Measurements from ENCODE around the gene QRFP.

The QRFP gene

DNA sequence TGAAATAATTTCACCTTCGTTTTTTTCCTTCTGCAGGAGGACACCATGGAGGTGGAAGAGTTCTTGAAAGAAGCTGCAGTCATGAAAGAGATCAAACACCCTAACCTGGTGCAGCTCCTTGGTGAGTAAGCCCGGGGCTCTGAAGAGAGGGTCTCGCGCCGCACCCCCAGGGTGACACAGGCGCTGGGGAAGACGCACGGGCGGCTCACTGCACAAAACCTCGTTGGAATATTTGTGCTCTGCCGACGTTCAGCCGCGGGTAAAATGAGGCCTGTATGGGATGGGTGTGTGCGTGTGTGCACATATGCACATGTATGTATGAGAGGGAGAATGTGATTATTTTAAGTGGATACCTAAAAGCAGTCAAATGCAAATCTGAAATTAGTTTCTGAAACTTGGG lies 24.5 kb downstream of the QRFP start:
- no peak for DNase-seq (ENCODE audit: low read depth)

DNA sequence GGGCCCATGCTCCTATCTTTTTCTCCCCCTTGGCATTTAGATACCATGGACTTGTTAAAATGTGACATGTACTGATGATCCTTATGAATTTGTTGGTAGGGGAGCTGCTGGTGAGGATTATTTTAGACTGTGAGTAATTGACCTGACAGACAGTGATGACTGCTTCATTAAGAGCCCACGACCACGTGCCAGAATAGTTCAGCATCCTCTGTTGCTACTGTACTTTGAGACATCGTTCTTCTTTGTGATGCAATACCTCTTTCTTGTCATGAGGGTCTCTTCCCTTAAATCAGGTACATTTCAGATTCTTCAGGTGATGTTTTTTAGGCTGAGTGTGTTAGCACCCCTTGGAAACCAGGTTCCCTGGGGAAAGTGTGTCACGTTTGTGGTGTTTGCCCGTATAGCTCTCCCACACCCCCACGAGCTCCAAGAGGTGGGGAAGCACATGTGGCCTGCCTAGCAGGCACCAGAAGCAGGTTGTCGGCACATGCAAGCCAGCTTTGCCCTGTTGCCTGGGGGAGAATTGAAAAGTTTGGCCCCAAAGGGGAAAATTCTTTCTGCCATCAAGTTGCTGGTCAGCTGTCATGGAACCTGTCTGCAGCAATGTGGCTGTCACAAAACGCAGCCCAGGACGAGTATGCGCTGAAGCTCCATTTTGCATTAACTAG lies 25.1 kb downstream of the QRFP start:
- DNase-seq (ENCODE audit: low read depth), result no peak

DNA sequence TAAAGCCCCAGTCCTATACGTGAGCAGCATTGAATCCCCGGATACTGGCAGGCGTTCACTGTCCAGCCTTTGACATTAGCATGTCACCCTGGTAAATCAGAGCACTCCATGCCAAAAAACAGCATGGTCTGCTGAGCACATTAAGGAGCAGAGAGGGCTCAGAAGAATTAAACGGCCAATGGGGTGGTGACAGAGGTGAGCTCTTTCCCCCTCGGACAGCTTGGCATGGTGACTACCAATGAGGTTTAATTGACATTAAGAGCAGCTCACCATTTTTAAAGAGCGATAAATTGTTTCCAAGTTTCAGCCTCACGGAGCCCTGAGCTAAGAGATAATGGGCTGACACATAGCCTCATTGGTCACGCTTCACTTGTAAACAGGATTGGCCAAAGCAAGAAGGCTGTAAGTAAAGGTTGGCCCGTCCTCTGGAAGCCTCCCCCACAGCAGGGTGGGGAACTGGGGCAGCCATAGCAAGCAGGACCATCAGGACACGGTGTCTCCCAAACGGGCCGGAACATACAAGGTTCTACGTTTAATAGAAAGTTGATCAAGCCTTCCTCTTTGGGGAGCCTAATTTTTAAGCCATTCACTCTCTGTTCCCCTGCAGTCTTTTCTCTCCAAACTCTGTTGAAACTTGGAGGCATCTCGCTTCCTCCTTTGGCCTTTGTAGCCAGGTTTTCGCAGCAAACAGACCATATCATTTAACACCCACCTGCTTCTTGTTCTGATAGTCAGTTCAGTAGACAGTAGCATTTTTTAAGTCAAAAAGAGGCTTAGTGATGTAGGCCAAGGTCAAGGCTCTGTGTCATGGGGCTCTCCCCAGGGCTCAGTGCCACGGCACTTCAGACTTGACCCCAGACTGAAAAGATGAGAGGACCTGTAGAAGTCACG lies 25.9 kb downstream of the QRFP start:
- no peak for DNase-seq (ENCODE audit: low read depth)

DNA sequence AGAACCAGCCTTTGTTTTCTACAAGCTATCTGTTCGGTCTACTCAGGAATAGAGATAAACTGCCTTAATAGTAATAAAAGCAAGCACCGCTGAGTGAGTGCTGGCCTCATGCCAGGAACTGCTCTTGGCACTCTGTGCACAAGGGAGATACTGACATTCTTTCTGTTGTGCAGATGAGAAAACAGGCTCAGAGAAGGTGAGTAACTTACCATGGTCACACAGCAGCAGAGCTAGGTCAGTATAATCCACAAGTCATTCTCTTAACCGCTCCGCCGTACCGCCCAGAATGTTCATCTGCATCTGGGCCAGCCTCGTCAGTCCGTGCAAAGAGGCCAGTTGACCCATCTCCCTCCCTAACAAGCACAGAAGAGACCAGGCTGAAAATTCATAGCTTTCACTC lies 27.4 kb downstream of the QRFP start:
- DNase-seq (ENCODE audit: low read depth), result no peak

DNA sequence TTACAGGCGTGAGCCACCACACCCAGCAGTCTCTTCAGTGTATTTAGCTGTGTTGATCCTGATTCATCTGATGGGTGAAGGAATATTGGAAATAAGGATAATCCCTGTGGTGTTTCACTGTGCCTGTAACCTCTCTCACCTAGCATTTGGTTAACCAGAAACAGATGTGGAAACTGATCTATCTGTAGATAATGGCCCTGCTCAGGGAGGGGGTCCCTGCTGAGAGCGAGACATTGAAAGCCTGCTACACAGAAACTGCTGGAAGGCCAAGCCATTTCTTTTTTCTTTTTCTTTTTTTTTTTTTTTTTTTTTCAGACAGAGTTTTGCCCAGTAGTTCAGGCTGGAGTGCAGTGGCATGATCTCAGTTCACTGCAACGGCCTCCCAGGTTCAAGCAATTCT lies 28.4 kb downstream of the QRFP start:
- DNase-seq (ENCODE audit: low read depth), result no peak

DNA sequence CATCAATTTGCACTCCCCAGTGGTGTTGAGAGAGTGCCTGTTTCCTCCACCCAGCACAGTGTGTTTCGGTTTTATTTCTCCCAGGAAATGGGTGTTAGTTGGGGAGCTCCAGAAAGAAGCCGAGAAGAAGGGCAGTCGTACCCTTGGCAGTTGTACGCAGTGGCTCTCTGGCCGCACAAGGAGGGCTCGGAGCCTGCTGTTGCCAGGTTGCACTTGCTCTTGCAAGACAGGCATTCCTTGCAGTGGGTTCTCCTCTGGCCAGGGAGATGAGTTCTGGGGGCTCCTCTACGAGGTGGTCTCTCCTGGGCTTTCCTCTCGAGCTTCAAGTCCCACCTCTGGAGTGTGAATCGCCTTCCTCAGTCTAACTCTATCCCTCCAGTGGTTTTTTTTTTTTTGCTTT lies 29.1 kb downstream of the QRFP start:
- no peak for DNase-seq (ENCODE audit: low read depth)

DNA sequence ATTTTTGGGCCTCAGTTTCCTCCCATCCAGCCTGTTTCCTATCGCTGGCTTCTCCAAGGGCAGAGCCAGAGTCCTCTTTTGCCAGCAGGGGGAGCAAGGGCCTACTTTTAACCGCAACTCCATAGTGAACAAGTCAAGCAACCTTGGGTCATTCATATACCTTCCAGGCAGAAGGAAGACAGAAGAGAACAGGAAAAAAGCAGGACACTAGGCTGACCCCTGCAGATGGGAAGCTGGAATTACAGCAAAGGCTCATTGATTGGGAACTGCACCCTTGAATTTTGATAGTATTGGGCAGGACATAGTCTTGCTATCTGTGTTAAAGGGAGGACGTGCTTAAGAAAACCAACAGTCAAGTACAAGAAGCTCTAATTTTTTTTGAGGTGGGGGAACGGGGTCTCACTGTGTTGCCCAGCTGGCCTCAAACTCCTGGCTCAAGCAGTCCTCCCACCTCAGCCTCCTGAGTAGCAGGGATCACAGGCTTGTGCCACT lies 30.1 kb downstream of the QRFP start:
- DNase-seq (ENCODE audit: low read depth), result peak; percentile 76

DNA sequence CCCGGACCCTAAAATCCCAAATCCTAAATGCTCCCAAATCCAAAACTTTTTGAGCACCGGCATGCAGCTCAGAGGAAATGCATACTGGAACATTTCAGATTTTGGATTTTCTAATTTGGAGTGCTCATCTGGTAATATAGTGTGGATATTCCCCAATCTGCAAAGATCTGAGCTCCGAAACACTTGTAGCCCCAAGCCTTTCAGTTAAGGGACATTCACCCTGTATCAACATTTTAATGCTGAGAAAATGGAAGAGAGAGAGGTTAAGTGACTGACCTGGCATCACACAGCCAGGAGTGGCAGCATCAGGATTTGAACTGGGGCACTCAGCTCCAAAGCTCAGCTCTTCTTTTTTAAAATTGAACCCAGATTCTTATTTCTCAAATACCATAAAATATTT lies 30.7 kb downstream of the QRFP start:
- DNase-seq (ENCODE audit: low read depth), result no peak

DNA sequence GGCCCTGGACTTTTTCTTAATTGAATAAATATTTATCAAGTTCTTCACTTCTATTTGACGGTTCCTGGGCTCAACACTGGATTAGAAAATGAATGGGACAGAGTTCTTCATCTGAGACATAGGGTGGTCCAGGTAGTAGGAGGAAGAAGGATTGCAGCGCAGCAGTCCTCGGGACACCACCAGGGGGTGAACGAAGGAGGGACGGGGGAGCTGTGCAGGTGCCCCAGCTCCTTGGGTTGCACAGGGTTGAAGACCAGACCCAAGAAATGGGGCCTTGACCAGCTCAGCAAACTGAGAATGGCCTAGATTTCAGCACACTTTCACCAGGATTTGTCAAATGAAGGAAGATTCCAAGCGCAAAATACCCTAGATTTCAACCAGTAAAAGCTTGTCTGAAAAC lies 32.1 kb downstream of the QRFP start:
- no peak for DNase-seq (ENCODE audit: low read depth)

DNA sequence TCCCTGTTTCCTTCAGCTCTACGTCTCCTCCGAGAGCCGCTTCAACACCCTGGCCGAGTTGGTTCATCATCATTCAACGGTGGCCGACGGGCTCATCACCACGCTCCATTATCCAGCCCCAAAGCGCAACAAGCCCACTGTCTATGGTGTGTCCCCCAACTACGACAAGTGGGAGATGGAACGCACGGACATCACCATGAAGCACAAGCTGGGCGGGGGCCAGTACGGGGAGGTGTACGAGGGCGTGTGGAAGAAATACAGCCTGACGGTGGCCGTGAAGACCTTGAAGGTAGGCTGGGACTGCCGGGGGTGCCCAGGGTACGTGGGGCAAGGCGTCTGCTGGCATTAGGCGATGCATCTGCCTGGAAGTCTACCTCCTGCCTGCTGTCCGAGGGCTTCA lies 33.9 kb downstream of the QRFP start:
- DNase-seq (ENCODE audit: low read depth), result no peak

DNA sequence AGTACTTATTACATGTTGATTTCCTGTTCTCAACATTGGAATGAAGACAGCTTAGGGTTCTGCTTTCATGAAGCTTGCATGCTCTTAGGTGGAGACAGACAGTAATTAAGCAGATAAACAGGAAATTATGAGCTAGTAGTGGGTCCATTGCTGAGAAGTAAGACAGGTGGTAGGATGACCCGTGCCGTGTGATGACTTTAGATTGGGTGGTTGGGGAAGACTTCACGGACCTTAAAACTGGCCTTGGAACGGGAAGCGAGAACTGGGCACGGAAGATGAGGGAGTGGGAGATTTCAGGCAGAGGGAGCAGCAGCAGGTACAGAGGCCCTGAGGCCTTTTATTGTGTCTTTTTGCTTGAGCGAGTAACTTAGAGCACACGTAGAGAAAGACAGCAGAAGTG lies 34.4 kb downstream of the QRFP start:
- no peak for DNase-seq (ENCODE audit: low read depth)

DNA sequence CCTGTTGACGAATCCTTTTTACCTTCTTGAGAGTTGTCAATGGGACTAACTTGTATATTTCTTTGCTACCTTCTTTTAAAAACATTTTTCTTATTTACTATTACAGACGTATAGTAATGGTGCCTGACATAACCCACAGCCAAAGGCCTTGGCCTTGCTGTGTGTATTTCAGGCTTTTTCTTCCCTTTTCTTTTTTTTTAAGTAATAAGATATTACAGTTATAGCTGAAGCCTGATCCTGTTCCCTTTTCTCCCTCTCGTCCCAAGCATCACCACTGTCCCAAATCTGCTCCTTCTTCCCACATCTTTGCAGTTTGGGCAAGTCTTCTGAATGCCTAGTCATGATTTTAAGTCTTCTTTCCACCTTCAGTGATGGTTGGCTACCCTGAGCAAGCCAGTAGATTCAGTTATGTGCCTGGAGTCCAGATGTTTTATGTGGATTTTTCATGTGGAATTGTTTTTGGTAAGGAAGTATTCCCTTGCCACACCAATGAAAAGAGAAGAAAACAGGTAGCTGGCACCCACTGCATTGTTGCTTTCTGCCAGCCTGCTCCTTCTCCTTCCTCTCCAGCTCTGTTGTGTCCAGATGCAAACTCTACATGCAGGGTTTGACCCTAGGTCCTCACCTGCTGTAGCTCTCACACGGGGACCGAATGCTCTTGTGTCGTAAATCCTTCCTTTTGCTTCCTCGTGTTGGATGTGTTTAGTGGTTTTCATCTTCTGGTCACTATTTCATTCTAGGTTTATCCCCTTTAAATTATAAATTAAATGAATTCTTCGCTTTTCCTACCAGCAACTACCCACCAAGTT lies 35.0 kb downstream of the QRFP start:
- no peak for DNase-seq (ENCODE audit: low read depth)

DNA sequence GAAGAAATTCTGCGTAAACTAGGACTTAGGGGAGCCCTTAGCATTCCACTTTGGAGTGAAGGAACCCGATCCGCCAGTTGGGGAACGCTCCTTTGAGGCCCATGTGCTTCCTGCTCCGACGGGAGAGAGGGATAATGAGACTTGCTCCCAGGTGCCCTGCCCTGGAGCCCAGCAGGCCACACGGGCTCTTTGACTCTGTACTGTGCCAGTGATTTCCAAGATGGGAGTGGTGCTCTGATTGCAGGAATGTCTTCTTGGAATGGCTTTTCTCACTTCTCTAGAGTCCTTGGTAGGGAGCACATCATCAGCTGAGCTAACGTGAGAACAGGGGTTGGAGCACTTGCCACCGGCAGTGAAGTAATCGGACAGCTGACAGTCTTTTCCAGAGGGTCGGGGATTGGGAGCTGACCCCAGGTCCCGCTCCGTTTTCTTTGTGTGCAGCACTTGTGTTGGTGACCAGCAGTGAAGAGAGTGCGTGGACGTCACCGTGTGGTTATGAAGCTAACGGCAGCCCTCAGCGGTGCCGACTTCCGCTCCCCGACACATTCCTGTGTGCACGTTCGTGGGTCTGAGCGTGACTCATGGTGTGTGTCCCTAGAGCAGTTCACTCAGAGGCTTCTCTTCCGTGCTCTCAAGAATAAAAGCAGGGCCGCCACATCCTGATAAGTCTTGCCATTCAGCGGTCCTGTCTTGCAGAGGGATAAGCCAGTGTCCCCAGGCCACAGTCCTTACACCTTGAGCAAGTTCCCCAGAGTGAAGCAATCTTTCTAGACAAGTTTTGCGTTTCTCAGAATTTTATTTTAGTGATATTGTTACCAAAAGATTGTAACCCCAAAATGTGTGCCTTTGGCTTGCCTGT lies 35.9 kb downstream of the QRFP start:
- DNase-seq (ENCODE audit: low read depth), result peak; percentile 95

DNA sequence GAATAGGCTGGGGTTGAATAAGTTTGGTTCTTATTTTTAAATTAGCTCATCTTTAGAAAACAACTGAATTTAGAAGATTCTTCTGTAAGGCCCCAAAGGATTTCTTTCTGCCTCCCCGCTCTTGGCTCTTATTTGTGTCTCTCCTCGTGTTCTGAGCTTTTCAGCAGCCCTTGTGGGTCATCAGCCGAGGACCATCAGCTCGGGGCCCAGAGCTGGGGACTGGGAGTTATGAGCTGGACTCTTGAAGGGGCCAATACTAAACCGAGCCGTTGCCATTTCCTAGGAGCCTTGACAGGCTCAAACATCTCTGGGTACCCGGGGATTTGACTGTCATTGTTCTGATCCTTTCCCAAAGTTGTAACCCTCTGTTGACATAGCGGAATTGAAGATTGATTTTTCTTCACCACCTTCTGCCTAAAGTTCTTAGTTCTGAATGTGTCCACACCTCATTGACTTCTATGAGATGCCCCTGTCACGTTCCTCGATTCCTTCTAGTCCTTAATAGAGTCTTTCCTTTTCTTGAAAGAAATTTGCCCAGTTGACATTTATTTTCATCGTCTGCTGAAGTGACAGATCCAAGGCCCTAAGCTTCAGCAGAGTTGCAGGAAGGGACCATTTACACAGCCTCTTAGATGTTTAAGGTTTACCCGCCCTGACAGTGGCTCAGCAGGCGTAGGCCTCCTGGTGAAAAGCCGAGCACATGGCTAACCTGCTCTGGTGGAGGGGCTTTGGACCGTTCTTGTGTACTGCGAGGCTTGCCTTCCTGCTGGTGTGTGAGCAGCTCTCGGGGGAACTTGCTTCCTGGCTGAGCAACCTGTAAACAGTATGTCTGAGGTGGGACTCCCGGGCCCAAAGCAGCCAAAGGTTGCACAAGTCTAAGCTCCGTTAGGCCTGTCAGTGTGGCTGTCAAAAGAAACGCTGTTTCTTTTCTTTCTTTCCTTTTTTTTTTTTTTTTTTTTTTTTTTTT lies 37.6 kb downstream of the QRFP start:
- DNase-seq (ENCODE audit: low read depth), result no peak

DNA sequence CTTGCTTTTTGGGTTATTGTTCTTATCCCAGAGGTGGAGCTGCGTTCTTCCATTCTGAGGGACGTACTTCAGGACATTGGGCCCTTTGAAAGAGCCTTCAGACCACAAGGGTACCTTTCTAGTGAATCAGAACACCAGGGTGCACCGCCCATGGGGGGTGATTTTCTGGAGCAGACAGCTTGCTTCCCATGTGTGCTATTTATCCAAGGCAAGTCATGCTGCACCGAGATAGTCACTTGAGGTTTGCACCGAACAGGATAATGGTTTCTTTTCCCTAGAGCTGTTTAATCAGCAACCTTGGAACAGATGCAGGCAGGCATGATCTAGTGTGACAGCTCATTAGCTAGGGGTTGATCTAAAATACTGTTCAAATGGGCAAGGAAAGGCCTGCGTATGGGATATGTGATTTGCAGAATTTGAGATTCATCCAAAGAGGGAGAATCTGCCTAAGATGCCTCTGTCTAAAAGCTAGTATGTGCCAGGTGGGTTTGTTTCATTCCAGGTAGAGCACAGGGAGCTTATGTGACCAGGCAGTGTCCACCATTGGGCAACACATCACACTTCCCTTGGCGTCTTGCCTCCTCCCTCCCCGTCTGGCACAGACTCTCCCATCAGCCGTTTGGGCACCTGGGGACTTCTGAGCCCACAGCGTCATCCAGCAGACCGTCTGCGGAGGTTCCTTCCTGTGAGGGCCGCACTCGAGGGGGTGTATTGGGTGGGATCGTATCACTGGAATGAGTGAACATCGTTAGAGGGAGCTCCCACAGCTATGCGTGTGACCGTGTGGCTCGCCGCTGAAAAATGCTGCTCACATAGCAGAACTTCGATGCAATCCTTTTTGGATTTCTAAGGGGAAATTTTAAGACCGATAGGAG lies 38.5 kb downstream of the QRFP start:
- DNase-seq (ENCODE audit: low read depth), result no peak

DNA sequence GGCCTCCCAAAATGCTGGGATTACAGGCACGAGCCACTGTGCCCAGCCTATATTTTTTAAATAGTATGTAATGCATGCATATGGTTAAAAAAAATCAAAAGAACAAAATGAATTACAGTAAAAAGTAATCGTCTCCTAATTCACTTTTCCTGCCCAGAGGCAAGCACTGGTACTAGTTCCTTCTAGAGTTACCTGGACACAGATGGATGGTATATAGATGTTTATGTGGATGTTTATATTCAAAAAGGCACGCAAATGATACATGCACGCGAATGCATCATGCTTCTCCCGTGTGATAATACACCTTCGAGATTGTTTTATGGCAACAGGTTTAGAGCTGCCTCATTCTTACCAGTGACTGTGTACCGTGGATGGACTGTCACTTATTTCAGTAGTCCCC lies 40.1 kb downstream of the QRFP start:
- no peak for DNase-seq (ENCODE audit: low read depth)

DNA sequence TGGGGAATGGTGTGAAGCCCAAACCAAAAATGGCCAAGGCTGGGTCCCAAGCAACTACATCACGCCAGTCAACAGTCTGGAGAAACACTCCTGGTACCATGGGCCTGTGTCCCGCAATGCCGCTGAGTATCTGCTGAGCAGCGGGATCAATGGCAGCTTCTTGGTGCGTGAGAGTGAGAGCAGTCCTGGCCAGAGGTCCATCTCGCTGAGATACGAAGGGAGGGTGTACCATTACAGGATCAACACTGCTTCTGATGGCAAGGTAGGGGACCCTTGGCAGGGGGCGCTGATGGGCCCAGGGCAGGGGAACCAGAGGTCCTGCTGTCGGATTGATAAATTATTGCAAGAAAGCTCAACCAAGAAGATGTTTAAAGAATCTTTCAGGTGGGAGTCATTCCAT lies 41.8 kb downstream of the QRFP start:
- no peak for DNase-seq (ENCODE audit: low read depth)

DNA sequence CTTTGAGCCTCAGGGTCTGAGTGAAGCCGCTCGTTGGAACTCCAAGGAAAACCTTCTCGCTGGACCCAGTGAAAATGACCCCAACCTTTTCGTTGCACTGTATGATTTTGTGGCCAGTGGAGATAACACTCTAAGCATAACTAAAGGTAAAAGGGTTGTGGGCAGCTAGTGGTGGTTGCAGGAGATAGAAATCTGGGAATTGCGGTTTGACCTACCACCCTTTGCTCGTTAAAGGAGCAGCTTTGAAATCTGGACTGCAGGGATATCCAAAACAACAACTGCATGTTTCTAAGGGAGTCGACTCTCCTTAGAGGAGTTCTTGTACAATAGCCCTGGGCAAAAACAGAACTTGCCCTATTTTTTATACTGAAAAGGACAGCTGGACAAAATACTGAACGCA lies 42.5 kb downstream of the QRFP start:
- no peak for DNase-seq (ENCODE audit: low read depth)

DNA sequence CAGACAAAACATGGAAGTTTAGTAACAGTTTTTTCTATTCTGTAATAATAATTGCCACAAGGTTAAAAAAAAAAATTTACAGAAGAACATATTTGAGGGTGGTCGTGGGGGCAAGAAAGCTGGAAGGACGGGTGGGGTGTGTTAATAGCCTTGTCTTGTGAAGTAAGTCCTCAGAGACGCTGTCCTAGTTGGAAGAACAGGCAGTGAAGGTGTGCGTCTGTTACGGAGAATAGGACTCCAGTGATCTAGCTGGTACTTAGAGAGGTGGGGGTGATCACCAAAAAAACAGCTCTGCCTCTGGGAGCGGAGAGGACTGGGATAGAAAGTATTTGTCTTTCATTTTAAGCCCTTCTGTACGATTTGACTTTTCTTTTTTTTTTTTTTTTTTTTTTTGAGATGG lies 43.8 kb downstream of the QRFP start:
- no peak for DNase-seq (ENCODE audit: low read depth)

DNA sequence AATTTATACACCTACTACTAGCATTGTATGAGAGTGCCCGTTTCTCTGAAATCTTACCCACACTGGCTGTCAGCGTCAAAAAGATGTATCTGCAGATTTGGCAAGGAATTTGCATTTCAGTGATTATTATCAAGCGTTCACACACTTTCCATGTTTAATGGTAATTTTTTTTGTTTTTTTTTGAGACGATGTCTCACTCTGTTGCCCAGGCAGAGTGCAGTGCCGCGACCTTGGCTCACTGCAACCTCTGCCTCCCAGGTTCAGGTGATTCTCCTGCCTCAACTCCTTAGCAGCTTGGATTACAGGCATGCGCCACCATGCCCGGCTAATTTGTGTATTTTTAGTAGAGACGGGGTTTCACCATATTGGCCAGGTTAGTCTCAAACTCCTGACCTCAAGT lies 47.3 kb downstream of the QRFP start:
- no peak for DNase-seq (ENCODE audit: low read depth)
